Large intestine (tissue), 3 donors: ENCODE measurements around the gene BCAT1. TPM values are rescaled to one million over a fixed set of nuclear protein-coding genes. Genes with fewer than 3 reads are reported as not detected.
"Not testable (repeated sequence)": the region's sequence is repeated elsewhere in the genome, so short reads cannot be mapped to it uniquely, and the experiment has no call there.

ENCODE experiments used
- DNase-seq, 2 donors: peaks; one replicate each; pipeline versions ENCODE4 v3.0.0 to v3.0.0-alpha.2; 2013
- H3K27ac ChIP-seq: one replicate; pipeline ENCODE4 v1.5.1; 2013; ENCODE audit warnings: low read length
- H3K27me3 ChIP-seq: 2 replicates; pipeline ENCODE4 v1.6.1; 2013; ENCODE audit warnings: low read length; ENCODE audit not compliant: control insufficient read depth, insufficient read depth
- H3K36me3 ChIP-seq: 2 replicates; pipeline ENCODE4 v1.6.1; 2013; ENCODE audit warnings: low read length; ENCODE audit not compliant: control insufficient read depth, insufficient read depth
- H3K4me1 ChIP-seq: one replicate; pipeline ENCODE4 v1.6.1; 2013; ENCODE audit warnings: low read length; ENCODE audit not compliant: control insufficient read depth, insufficient read depth
- H3K4me3 ChIP-seq: one replicate; pipeline ENCODE4 v1.5.1; 2013; ENCODE audit warnings: low read length
- H3K9me3 ChIP-seq: one replicate; pipeline ENCODE4 v1.6.1; 2013; ENCODE audit warnings: mild to moderate bottlenecking, low read depth, low read length, moderate library complexity; ENCODE audit not compliant: control insufficient read depth
- WGBS: methylation state at CpG from one replicate; pipeline ENCODE4 v1.1.5; 2013; ENCODE audit warnings: low lambda C conversion rate; ENCODE audit not compliant: insufficient coverage; 5-methylcytosine and 5-hydroxymethylcytosine counted together
- polyA plus RNA-seq: library from polyadenylated mRNA; unstranded; fragments of 120-200 nt; gene quantifications from one replicate; pipeline ENCODE4 v1.2.1, GENCODE V29; 2013

The BCAT1 gene
- polyA plus RNA-seq, 1 donor: 6.1 TPM

DNA sequence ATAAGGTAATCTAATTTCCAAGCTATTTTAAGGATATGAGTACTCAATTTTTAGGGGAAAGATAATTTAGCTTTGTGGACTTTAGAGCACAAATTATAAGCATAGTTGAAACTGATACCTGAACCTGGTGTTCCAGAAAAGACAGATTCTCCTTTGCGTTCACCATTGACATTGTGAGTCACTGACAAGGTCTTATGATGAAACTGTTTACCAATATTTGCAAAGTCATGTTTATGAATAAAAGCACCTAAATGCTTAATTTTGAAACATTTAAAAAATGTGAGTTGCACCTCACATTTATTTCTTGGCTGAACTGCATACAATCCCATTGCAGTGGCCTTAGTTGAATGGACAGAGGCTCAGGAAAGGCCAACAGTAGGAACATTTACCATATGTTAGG is 3.9 kb downstream of the BCAT1 start:
- no CpG with 5 or more reads among the region's 1 CpG for WGBS
- no peaks in the 10 kb centered on the region for H3K4me1 ChIP-seq
- no peaks in the 10 kb centered on the region for H3K9me3 ChIP-seq
- no peak overlapping the region for H3K27ac ChIP-seq
- H3K4me3 ChIP-seq: no peak overlapping the region
- peaks cover 22% of the 10 kb centered on the region for H3K27me3 ChIP-seq
- no peaks in the 10 kb centered on the region for H3K36me3 ChIP-seq
- DNase-seq: no peak

DNA sequence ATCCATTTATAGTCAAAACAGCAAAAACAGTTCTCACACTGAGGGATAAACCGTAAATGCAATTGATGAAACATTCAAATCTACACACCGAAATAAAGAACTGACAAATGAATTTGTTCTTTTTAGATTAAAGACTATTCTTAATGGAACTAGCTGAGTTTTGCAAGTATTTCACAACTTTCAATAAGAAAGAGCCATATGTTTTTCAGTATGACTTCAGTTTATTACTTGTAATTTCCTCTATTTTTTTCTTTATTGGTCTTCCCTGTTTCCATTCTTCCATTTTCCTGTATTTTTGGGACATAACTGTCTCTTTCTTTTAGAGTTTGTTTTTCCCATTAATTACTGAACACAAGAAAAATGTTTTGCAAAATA is 4.3 kb downstream of the BCAT1 start:
- WGBS: 100% methylated on average over 2 of the region's 2 CpGs
- H3K36me3 ChIP-seq: no peaks in the 10 kb centered on the region
- DNase-seq: no peak
- H3K27ac ChIP-seq: no peak overlapping the region
- H3K9me3 ChIP-seq: no peaks in the 10 kb centered on the region
- H3K27me3 ChIP-seq: peaks cover 18% of the 10 kb centered on the region
- H3K4me3 ChIP-seq: no peak overlapping the region
- no peaks in the 10 kb centered on the region for H3K4me1 ChIP-seq

DNA sequence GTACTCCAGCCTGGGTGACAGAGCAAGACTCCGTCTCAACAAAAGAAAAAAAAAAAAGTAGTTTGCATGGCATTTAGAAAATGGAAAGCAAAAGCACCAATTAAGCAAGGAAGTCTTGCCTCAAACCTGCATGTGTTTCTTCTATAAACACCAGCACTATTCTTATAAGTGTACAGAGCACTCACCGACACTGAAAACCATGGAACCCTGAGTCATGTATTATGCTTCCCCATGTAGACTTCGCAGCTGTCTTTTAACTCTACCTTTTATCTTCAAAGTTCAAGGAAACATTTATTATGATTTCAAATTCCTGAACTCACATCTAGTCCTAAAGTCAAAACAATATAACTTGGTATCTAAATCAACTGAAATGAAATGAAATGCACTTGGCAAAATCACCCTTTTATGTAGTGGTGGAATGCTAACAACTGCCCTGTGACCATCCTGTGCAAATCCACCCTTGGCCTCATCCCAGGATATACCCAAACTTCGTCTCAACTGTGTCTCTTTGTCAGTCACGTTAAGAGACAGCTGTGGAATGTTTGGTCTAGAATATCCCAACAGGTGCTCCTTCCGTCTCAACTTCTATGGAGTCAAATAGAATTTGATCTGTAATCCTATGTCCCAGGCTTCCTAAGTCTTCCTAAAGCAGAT is 4.8 kb downstream of the BCAT1 start:
- Histone ChIP-seq H3K4me3 (no peak overlapping the region), H3K9me3 (no peaks in the 10 kb centered on the region), H3K4me1 (no peaks in the 10 kb centered on the region), H3K27me3 (peaks cover 13% of the 10 kb centered on the region), H3K36me3 (no peaks in the 10 kb centered on the region), H3K27ac (no peak overlapping the region)
- 87% methylated on average over 3 of the region's 6 CpGs for WGBS
- no peak for DNase-seq

DNA sequence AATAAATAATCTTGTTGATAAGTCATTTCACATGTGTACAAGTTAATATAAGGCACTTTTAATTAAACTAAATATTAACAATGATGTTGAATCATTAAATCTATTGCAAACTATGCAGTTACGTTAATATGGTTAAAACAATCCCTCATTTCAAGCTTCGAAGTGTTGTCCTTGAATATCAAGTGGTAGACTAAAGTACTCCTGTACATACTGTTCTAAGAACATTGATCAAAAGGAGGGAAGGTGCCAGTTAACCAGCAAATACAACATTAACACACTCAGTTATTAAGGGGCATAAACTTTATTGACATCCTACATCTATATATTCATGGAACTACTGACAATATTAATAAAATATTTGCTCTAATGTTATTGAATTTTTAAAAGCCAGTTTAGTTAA is 8.7 kb downstream of the BCAT1 start:
- DNase-seq: no peak
- no peaks in the 10 kb centered on the region for H3K27me3 ChIP-seq
- H3K36me3 ChIP-seq: no peaks in the 10 kb centered on the region
- H3K27ac ChIP-seq: no peak overlapping the region
- H3K9me3 ChIP-seq: no peaks in the 10 kb centered on the region
- no peaks in the 10 kb centered on the region for H3K4me1 ChIP-seq
- H3K4me3 ChIP-seq: no peak overlapping the region
- 83% methylated on average over 1 of the region's 2 CpGs for WGBS

DNA sequence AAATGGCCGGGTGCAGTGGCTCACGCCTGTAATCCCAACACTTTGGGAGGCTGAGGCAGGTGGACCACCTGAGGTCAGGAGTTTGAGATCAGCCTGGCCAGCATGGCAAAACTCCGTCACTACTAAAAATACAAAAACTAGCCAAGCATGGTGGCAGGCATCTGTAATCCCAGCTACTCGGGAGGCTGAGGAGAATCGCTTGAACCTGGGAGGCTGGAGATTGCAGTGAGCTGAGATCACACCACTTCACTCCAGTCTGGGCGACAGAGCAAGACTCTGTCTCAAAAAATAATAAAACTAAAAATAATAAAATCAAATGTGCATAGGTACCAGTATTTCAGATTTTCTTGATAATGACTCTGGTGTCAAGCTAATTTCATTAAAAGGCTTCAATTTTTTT is 9.3 kb downstream of the BCAT1 start:
- H3K27ac ChIP-seq, H3K36me3 ChIP-seq, H3K27me3 ChIP-seq, H3K4me3 ChIP-seq, H3K4me1 ChIP-seq, H3K9me3 ChIP-seq, DNase-seq: not testable (repeated sequence)
- WGBS: 100% methylated on average over 1 of the region's 6 CpGs

DNA sequence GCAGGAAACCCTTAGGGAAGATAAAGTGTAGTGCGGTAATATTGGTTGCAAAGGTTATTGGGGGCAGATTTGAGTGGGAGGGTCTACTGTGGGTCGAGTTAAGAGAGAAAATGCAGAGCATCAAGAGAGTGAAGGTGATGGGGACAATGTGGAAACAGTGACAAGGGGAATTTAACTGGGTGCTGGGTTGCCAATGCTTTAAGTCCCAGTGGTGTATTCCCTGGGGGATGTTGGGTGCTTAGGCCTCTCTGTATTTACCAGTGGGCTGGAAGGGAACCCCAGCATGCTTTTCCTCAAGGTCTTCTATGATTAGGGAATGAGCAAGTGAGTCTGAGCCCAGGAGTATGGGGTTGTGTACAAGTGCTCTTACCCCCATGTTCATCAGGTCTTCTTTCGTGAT is 10.6 kb downstream of the BCAT1 start:
- WGBS: 43% methylated on average over 2 of the region's 3 CpGs
- H3K36me3 ChIP-seq: no peaks in the 10 kb centered on the region
- no peak overlapping the region for H3K4me3 ChIP-seq
- H3K9me3 ChIP-seq: no peaks in the 10 kb centered on the region
- no peaks in the 10 kb centered on the region for H3K27me3 ChIP-seq
- no peak overlapping the region for H3K27ac ChIP-seq
- DNase-seq: no peak
- no peaks in the 10 kb centered on the region for H3K4me1 ChIP-seq

DNA sequence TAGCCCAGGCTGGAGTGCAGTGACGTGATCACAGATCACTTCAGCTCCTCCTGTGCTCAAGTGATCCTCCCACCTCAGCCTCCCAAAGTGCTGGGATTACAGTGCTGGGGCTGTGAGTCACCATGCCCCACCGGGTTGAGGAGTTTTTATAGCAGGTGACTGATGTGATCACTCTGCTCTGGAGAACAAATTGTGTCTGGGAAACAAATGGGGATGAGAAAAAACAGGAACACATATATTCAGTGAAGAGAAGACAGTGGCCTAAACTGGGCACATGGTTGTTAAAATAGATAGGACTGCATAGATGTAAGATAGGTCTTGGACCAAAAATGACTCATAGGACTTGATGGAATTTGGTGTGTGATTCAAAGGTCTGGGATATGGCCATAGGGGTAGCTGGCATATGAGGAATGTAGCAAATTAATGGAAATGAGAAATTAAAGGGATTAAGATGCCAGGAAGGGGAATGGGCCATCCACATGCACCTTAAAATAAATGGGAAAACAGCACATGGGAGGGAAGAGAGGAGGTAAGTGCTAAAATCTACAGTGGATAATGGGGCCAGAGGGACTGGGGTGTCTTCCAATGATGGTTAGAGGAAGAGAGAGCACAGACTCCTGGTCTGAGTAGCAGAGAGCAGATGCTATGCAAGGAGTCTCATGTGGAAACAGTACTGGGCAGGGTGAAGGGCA is 11.2 kb downstream of the BCAT1 start:
- no CpG with 5 or more reads among the region's 2 CpGs for WGBS
- DNase-seq: no peak
- Histone ChIP-seq H3K36me3 (no peaks in the 10 kb centered on the region), H3K27me3 (no peaks in the 10 kb centered on the region), H3K27ac (no peak overlapping the region), H3K4me3 (no peak overlapping the region), H3K4me1 (no peaks in the 10 kb centered on the region), H3K9me3 (no peaks in the 10 kb centered on the region)

DNA sequence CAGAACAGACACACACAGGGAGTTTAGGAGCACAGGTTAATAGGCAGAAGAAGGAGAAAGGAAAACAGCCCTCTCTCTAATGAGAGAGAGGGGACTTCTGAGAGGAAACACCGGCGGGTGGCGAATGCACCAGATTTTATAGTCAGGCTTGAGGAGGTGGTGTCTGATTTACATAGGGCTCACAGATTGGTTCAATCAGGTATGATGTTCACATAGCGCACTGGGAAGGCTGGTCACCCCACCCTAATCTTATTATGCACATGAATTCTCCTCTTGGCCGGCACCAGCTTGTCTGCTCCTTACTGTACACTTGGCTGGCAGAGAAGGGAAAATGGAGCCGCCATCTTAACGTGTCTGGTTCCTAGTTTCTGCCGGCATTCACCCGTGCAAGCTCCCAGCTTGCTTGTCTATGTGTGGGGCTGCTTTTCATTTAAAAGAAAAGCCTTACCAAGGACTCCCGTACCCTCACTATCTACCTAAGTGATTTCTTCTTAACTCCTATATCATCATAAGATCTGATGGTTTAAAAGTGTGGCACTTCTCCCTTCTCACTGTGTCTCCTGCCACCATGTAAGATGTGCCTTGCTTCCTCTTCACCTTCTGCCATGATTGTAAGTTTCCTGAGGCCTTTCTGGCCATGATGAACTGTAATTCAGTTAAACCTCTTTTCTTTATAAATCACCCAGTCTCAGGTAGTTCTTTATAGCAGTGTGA is 15.1 kb downstream of the BCAT1 start:
- 100% methylated on average over 1 of the region's 10 CpGs for WGBS
- Histone ChIP-seq H3K4me1 (no peaks in the 10 kb centered on the region), H3K27me3 (no peaks in the 10 kb centered on the region), H3K9me3 (no peaks in the 10 kb centered on the region), H3K4me3 (no peak overlapping the region), H3K36me3 (no peaks in the 10 kb centered on the region), H3K27ac (no peak overlapping the region)
- no peak for DNase-seq

DNA sequence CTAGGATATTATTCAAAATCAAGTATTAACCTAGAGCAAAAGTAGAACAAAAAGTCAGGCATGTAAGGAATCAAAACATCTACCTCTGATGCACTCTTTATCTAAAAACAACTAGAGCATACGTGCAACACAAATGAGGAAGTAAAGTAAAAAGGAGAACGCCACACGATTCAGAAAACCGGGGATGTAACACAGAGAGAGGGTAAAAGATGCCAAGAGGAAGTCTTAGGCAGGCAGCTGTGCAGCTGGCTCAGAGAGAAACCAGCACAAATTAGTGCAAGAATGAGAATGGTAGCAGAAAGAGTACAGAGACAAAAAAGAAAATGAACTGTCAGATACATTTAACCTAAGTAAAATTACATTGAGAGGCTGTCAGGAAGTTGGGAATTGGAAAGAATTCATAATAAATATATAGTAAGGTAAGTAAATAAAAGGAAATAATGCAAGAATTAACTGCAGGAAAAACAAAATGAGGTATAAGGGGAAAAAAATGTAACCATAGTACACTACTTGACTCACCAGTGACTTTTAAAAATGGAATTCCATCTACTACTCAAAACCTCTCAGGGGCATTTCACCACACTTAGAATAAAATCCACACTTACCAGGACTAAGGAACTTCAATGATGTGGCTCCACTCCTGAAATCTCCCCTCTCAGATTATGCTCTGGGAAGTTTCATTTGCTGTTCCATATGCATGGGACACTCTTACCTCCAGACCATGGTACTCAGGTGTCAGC is 17.1 kb downstream of the BCAT1 start:
- no peak overlapping the region for H3K4me3 ChIP-seq
- H3K27me3 ChIP-seq: no peaks in the 10 kb centered on the region
- WGBS: 97% methylated on average over 4 of the region's 4 CpGs
- H3K9me3 ChIP-seq: no peaks in the 10 kb centered on the region
- H3K36me3 ChIP-seq: no peaks in the 10 kb centered on the region
- no peak overlapping the region for H3K27ac ChIP-seq
- no peak for DNase-seq
- no peaks in the 10 kb centered on the region for H3K4me1 ChIP-seq

DNA sequence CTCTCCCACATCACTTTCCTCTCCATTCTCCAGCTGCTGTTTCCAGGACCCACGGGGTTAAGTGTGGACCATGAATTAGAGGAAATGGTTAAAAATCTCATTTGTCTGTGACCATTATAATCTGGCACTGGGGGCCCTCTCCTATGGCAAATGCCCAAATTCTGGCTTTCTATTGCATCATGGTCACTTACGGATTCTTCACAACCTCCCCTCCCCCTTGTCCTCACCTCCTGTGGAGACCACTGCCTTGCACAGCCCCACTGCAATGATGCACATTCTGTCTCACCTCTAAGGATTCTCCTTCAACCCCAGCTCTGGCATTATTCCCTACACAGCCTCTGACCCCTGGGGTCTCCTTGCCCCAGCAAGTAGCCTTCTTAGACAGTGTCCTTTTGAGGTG is 18.9 kb downstream of the BCAT1 start:
- Histone ChIP-seq H3K4me1 (no peaks in the 10 kb centered on the region), H3K4me3 (no peak overlapping the region), H3K27me3 (no peaks in the 10 kb centered on the region), H3K36me3 (no peaks in the 10 kb centered on the region), H3K27ac (no peak overlapping the region), H3K9me3 (peaks cover 6% of the 10 kb centered on the region)
- no peak for DNase-seq
- WGBS: no CpG with 5 or more reads among the region's 2 CpGs
